ENCODE data around the gene JARID2. TPM values are rescaled to one million over a fixed set of nuclear protein-coding genes. Genes with fewer than 3 reads are reported as not detected.
A peak's percentile ranks its signal among the peaks of the same experiment; 100 is the strongest.

JARID2 gene
- total and polyA plus RNA-seq, 9 of the 15 experiments (the other 6 are each of a cell fraction or from before 2014, with no cell fraction given) = 5.0 to 29.0 (median 15.6) TPM

DNA sequence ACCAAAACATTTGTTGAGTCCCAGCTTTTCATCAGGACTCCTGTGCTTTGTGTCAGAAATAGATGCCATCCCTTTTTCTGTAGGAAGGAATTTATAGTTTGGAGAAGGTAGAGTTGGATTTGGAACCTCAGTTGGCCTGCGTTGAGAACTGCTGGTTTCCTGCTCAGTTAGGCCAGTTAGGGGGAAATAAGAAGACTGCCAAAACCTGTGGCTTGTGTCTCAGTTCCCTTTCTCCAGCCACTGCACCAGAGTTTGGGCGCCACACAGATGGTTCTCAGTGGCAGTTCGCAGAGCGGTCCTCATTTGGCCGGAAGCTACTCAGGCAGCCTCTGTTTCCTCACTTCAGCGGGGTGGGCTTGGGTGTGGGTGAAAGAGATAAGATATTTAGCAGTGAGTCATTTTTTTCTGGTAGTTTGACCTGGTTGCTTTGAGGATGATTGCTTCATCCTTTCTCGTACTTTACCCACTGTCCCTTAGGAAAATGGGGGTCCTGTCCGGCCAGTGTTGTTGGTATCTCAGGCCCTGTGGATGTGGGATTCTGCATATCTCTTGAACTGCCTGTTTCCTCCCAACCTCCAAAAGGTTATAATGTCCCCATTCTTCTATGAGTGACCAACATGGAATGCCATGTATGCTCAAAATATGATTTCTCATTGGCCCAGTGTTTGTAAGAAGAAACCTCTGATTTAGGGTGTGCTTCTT is 53.7 kb downstream of the JARID2 start (continued):
- TF ChIP-seq ZNF644 (tag; IDR thresholded peaks at IDR 0.05; ENCODE audit: low read depth) = no peak
- TF ChIP-seq ZFPM2 (CRISPR knock-in tag; IDR thresholded peaks at IDR 0.05) = no peak
- no peak for TF ChIP-seq PHF20 (IDR thresholded peaks at IDR 0.05; ENCODE audit: partially characterized antibody)
- TF ChIP-seq MAZ (CRISPR knock-in tag; conservative IDR thresholded peaks at IDR 0.05 in 1 of 2, IDR thresholded peaks at IDR 0.05 in 1 of 2) = peak; percentile 58 to 89
- 0 out of 2 replicates have a peak, but pooled peaks have one; percentile 23 for TF ChIP-seq SUPT5H (IDR thresholded peaks at IDR 0.05)
- TF ChIP-seq, protein P1, sequence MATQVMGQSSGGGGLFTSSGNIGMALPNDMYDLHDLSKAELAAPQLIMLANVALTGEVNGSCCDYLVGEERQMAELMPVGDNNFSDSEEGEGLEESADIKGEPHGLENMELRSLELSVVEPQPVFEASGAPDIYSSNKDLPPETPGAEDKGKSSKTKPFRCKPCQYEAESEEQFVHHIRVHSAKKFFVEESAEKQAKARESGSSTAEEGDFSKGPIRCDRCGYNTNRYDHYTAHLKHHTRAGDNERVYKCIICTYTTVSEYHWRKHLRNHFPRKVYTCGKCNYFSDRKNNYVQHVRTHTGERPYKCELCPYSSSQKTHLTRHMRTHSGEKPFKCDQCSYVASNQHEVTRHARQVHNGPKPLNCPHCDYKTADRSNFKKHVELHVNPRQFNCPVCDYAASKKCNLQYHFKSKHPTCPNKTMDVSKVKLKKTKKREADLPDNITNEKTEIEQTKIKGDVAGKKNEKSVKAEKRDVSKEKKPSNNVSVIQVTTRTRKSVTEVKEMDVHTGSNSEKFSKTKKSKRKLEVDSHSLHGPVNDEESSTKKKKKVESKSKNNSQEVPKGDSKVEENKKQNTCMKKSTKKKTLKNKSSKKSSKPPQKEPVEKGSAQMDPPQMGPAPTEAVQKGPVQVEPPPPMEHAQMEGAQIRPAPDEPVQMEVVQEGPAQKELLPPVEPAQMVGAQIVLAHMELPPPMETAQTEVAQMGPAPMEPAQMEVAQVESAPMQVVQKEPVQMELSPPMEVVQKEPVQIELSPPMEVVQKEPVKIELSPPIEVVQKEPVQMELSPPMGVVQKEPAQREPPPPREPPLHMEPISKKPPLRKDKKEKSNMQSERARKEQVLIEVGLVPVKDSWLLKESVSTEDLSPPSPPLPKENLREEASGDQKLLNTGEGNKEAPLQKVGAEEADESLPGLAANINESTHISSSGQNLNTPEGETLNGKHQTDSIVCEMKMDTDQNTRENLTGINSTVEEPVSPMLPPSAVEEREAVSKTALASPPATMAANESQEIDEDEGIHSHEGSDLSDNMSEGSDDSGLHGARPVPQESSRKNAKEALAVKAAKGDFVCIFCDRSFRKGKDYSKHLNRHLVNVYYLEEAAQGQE (IDR thresholded peaks at IDR 0.05; ENCODE audit: borderline replicate concordance) = peak; percentile 56; the same call in 1 of the 2 replicates
- TF ChIP-seq, protein P1 (CRISPR knock-in tag; IDR thresholded peaks at IDR 0.05; ENCODE audit: low read depth) = no peak
- TF ChIP-seq ZNF785 (CRISPR knock-in tag; IDR thresholded peaks at IDR 0.05) = no peak
- peak; percentile 96 for TF ChIP-seq CEBPG (CRISPR knock-in tag; IDR thresholded peaks at IDR 0.05)
- peak; percentile 96 to 97 for TF ChIP-seq CEBPG (tag; conservative IDR thresholded peaks at IDR 0.05 in 1 of 2, IDR thresholded peaks at IDR 0.05 in 1 of 2)
- TF ChIP-seq, protein P2, sequence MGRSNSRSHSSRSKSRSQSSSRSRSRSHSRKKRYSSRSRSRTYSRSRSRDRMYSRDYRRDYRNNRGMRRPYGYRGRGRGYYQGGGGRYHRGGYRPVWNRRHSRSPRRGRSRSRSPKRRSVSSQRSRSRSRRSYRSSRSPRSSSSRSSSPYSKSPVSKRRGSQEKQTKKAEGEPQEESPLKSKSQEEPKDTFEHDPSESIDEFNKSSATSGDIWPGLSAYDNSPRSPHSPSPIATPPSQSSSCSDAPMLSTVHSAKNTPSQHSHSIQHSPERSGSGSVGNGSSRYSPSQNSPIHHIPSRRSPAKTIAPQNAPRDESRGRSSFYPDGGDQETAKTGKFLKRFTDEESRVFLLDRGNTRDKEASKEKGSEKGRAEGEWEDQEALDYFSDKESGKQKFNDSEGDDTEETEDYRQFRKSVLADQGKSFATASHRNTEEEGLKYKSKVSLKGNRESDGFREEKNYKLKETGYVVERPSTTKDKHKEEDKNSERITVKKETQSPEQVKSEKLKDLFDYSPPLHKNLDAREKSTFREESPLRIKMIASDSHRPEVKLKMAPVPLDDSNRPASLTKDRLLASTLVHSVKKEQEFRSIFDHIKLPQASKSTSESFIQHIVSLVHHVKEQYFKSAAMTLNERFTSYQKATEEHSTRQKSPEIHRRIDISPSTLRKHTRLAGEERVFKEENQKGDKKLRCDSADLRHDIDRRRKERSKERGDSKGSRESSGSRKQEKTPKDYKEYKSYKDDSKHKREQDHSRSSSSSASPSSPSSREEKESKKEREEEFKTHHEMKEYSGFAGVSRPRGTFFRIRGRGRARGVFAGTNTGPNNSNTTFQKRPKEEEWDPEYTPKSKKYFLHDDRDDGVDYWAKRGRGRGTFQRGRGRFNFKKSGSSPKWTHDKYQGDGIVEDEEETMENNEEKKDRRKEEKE (IDR thresholded peaks at IDR 0.05; ENCODE audit: borderline replicate concordance in 1 of 2, control insufficient read depth in 1 of 2, low read depth in 2 of 2, low read length in 1 of 2) = peak in 1 of 2 experiments; percentile 57; a peak in 1 of 4 replicates
- no peak for TF ChIP-seq TCFL5 (CRISPR knock-in tag; conservative IDR thresholded peaks at IDR 0.05)
- TF ChIP-seq TCF3 (CRISPR knock-in tag; IDR thresholded peaks at IDR 0.05) = peak; percentile 95

Data from K562 (cell line).